ENCODE results near the gene MAPK7. TPM values are rescaled to one million over a fixed set of nuclear protein-coding genes. Genes with fewer than 3 reads are reported as not detected.

The MAPK7 gene
- total and polyA plus RNA-seq, 2 of the 8 experiments (the other 6 are each of a cell fraction or from before 2014, with no cell fraction given) = 15.2 to 28.1 TPM

- Histone ChIP-seq H3K4ac (replicated peaks; ENCODE audit: insufficient read length, low read depth, low read length) (no peak overlapping the region), H4K91ac (replicated peaks; ENCODE audit: insufficient read length, low read length) (no peak overlapping the region), H3K79me2 (ENCODE audit: control insufficient read depth in 1 of 2, insufficient read depth in 2 of 2, low read length in 2 of 2) (no peaks in the 10 kb centered on the region), H3K14ac (ENCODE audit: insufficient read length) (no peak overlapping the region), H3K23me2 (ENCODE audit: low read depth, low read length) (no peaks in the 10 kb centered on the region), H2AK5ac (ENCODE audit: low read depth, low read length) (no peak overlapping the region), H3K36me3 (ENCODE audit: control insufficient read depth in 2 of 4, insufficient read depth in 4 of 4, low read length in 3 of 4) (peaks cover 0 to 4% (median 0%) of the 10 kb centered on the region in 4 experiments; a peak in 2 of 8 replicates), H2BK15ac (ENCODE audit: low read length) (no peak overlapping the region), H4K8ac (ENCODE audit: extremely low read depth, insufficient read depth, low read length) (no peak overlapping the region), H3K79me1 (ENCODE audit: low read depth, low read length) (no peaks in the 10 kb centered on the region), H3K18ac (ENCODE audit: extremely low read depth, low read length) (no peak overlapping the region), H3K27ac (ENCODE audit: low read depth, low read length) (no peak overlapping the region), H4K20me1 (replicated peaks in 1 of 2; ENCODE audit: control insufficient read depth in 1 of 2, insufficient read depth in 2 of 2, low read length in 2 of 2) (no peaks in the 10 kb centered on the region), H2BK5ac (ENCODE audit: low read depth, low read length) (no peak overlapping the region), H3K9me3 (ENCODE audit: insufficient read depth in 2 of 2, low read depth in 1 of 2, low read length in 1 of 2) (peaks cover 0 to 3% of the 10 kb centered on the region in 2 experiments; a peak in 1 of 4 replicates), H2AFZ (ENCODE audit: low read length) (no peak overlapping the region), H3K27me3 (replicated peaks in 1 of 4; ENCODE audit: control insufficient read depth in 3 of 4, extremely low read depth in 1 of 4, insufficient read depth in 3 of 4, low read length in 3 of 4) (no peaks in the 10 kb centered on the region), H3K9ac (replicated peaks in 1 of 4; ENCODE audit: extremely low read depth in 1 of 4, low read depth in 3 of 4, low read length in 3 of 4) (no peak overlapping the region), H2BK20ac (ENCODE audit: low read length) (no peak overlapping the region), H3K4me2 (ENCODE audit: insufficient read depth in 1 of 2, low read depth in 2 of 2, low read length in 2 of 2) (no peak overlapping the region), H2BK12ac (ENCODE audit: low read depth, low read length) (no peak overlapping the region), H3K56ac (replicated peaks; ENCODE audit: insufficient read length, low read depth, low read length) (no peak overlapping the region), H3K23ac (ENCODE audit: insufficient read length) (no peak overlapping the region), H3K4me1 (replicated peaks in 1 of 4; ENCODE audit: control insufficient read depth in 3 of 4, insufficient read depth in 4 of 4, low read length in 3 of 4) (peaks cover 0 to 3% (median 0%) of the 10 kb centered on the region in 4 experiments; a peak in 1 of 7 replicates), H4K5ac (ENCODE audit: insufficient read length, low read depth, low read length) (no peak overlapping the region), H2BK120ac (replicated peaks; ENCODE audit: low read depth, low read length) (no peak overlapping the region), H3K4me3 (ENCODE audit: extremely low read depth in 1 of 4, insufficient read depth in 2 of 4, low read depth in 3 of 4, low read length in 4 of 4) (no peak overlapping the region)
- WGBS, 2 experiments (ENCODE audit: extremely low coverage in 1 of 2, insufficient coverage in 1 of 2, insufficient read length in 1 of 2, insufficient replicate concordance in 2 of 2, low coverage in 1 of 2, low lambda C conversion rate in 2 of 2, missing lambda C conversion rate in 1 of 2) = 85% methylated on average over 3 of the region's 3 CpGs; no CpG with 5 or more reads in 1 of the 2 experiments
- ChIA-PET POLR2A (ENCODE audit: partially characterized antibody) (interaction anchor here (1.1 to 1.6 kb wide), 2 partner anchors 9 to 12 kb away, joined by 3 to 4 read pairs; no protein-coding TSS in a partner anchor), CTCF (ENCODE audit: partially characterized antibody) (interaction anchor here (0.6 to 4.3 kb wide), 3 partner anchors 9 to 13 kb away, joined by 3 to 40 read pairs (median 7); no protein-coding TSS in a partner anchor)
- no peak for DNase-seq (ENCODE audit: low read depth in 1 of 2, low spot score in 2 of 2)
- no peak for FAIRE-seq
- TF ChIP-seq E2F6 (IDR thresholded peaks at IDR 0.05) = no peak
- TF ChIP-seq POU5F1 (IDR thresholded peaks at IDR 0.05; ENCODE audit: low read depth, low read length) = no peak
- TF ChIP-seq CBX8 (IDR thresholded peaks at IDR 0.05; ENCODE audit: borderline replicate concordance, low read depth, low read length) = no peak
- TF ChIP-seq CHD1 (IDR thresholded peaks at IDR 0.05; ENCODE audit: low read depth, low read length) = no peak
- no peak for TF ChIP-seq RFX5 (IDR thresholded peaks at IDR 0.05; ENCODE audit: borderline replicate concordance, low read depth, low read length)
- no peak for TF ChIP-seq EZH2 (IDR thresholded peaks at IDR 0.05; ENCODE audit: low read depth, low read length, severe bottlenecking)
- no peak for TF ChIP-seq RAD21 (IDR thresholded peaks at IDR 0.05 in 1 of 2, conservative IDR thresholded peaks at IDR 0.05 in 1 of 2; ENCODE audit: low read depth in 2 of 2, low read length in 2 of 2)
Observed at GRCh38 chr17:19330271-19330670, 48.0 kb upstream of the MAPK7 start.

Measured in H1 (cell line).